Breast epithelium (tissue), 4 donors: Measurements from ENCODE around the gene AEN. TPM values are rescaled to one million over a fixed set of nuclear protein-coding genes. Genes with fewer than 3 reads are reported as not detected.

Source experiments
- DNase-seq, 2 donors: peaks; one replicate each; pipeline ENCODE4 v3.0.0-alpha.2; 2019; ENCODE audit warnings: low spot score in 2 of 2
- H3K27ac ChIP-seq, 2 donors: fragments of 200-600 bp; sonication (generic) in 1 of 2; one replicate each; pipeline ENCODE4 v1.5.1; 2016 to 2019; ENCODE audit warnings: mild to moderate bottlenecking in 1 of 2
- H3K27me3 ChIP-seq, 2 donors: fragments of 200-600 bp; sonication (generic) in 1 of 2; one replicate each; pipeline versions ENCODE4 v1.5.1 to v1.6.0; 2017 to 2019; ENCODE audit warnings: control low read depth in 1 of 2, mild to moderate bottlenecking in 1 of 2
- H3K36me3 ChIP-seq: fragments of 200-600 bp; one replicate; pipeline ENCODE4 v1.5.1; 2019
- H3K4me1 ChIP-seq, 2 donors: fragments of 200-600 bp; sonication (generic); one replicate each; pipeline ENCODE4 v1.5.1; 2016 to 2019; ENCODE audit warnings: control low read depth in 1 of 2
- H3K4me3 ChIP-seq, 3 donors: fragments of 200-600 bp; sonication (generic); 1 replicate in 2 of 3; 2 replicates in 1 of 3; pipeline ENCODE4 v1.5.1; 2016 to 2019; ENCODE audit warnings: mild to moderate bottlenecking in 3 of 3, moderate library complexity in 2 of 3
- H3K9me3 ChIP-seq, 2 donors: fragments of 200-600 bp; sonication (generic) in 1 of 2; one replicate each; pipeline ENCODE4 v1.5.1; 2016 to 2019; ENCODE audit warnings: control low read depth in 1 of 2
- POLR2A ChIP-seq: fragments of 450-650 bp; IDR thresholded peaks from one replicate; pipeline ENCODE4 v1.6.1; 2016; ENCODE audit warnings: antibody characterized with exemption, mild to moderate bottlenecking, moderate library complexity
- POLR2AphosphoS5 ChIP-seq, 3 donors: sonication (generic); formaldehyde crosslinking; IDR thresholded peaks; one replicate each; pipeline ENCODE4 v1.6.1; 2017; ENCODE audit warnings: antibody characterized with exemption in 3 of 3
- intact Hi-C: fragments of 100-400 bp; cut with DNase I; formaldehyde crosslinking; loops from one replicate; pipeline ENCODE4 v1.15.1; 2023; ENCODE audit warnings: low total_unique reads
- total RNA-seq, 3 donors: library from RNA; depleted of rRNA; stranded (reverse); fragments of >200 nt; gene quantifications; one replicate each; pipeline ENCODE4 v1.1.0, GENCODE V29; 2016
- TF ChIP-seq, protein P1 (sequence below), 3 donors: fragments of 450-650 bp; IDR thresholded peaks; one replicate each; pipeline ENCODE4 v1.5.1; 2016 to 2017; ENCODE audit warnings: antibody characterized with exemption in 3 of 3, mild to moderate bottlenecking in 3 of 3, moderate library complexity in 3 of 3

The AEN gene
- total RNA-seq, 3 donors from 2014 or later: 11.7 to 21.6 (median 18.1) TPM

DNA sequence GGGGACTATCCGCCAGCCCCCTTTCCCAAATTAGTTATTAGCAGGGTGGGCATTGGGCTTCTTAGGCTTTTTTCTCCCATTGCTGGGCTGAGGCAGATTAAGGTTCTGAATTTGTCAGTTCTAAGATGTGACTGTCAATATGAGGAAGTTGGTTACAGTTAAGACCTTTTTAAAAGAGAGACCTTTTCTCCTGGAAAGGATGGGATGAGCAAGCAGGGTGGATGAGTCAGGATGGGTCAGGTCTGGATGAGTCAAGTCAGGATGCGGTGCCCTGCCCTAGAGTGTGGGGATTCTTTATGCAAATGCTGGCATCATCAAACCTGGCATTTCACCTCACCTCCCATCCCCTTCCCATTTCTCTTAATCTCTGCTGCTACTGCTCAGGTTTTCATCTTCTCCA, 1.9 kb downstream of the AEN start:
- peak overlapping the region in 1 of 3 donors; percentile 93 for H3K4me3 ChIP-seq
- H3K27ac ChIP-seq: peak overlapping the region in 1 of 2 donors; percentile 85
- no peaks in the 10 kb centered on the region for H3K36me3 ChIP-seq
- intact Hi-C loops: no loop called here
- H3K4me1 ChIP-seq: peaks cover 4 to 10% of the 10 kb centered on the region in 2 donors
- no peaks in the 10 kb centered on the region for H3K9me3 ChIP-seq
- H3K27me3 ChIP-seq: no peaks in the 10 kb centered on the region
- no peak for DNase-seq
- TF ChIP-seq, protein P1, sequence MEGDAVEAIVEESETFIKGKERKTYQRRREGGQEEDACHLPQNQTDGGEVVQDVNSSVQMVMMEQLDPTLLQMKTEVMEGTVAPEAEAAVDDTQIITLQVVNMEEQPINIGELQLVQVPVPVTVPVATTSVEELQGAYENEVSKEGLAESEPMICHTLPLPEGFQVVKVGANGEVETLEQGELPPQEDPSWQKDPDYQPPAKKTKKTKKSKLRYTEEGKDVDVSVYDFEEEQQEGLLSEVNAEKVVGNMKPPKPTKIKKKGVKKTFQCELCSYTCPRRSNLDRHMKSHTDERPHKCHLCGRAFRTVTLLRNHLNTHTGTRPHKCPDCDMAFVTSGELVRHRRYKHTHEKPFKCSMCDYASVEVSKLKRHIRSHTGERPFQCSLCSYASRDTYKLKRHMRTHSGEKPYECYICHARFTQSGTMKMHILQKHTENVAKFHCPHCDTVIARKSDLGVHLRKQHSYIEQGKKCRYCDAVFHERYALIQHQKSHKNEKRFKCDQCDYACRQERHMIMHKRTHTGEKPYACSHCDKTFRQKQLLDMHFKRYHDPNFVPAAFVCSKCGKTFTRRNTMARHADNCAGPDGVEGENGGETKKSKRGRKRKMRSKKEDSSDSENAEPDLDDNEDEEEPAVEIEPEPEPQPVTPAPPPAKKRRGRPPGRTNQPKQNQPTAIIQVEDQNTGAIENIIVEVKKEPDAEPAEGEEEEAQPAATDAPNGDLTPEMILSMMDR (IDR thresholded peaks at IDR 0.05): no peak
- no peak for TF ChIP-seq POLR2A
- TF ChIP-seq POLR2AphosphoS5 (IDR thresholded peaks at IDR 0.05): no peak

DNA sequence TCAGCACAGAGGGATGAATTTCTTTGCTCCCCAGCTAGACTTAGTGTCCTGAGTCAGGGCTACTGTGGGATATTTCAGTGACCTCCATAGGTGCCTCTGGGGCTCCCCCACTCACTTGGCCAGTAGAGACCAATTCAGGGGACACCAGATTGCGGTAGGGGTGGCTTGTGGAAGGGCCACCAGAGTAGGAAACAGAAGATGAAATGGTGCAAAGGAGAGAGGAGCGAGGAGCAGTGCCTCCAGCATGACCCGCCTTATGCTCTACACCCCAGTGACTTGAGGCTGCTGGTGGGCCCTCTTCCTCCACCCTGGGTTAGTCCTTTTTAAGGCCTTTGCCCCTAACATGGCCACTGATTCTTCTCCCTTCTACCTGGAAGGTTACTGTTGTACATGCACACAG, 2.5 kb downstream of the AEN start:
- no peak overlapping the region for H3K4me3 ChIP-seq
- H3K27ac ChIP-seq: no peak overlapping the region
- no peak for DNase-seq
- no peak for TF ChIP-seq POLR2A
- TF ChIP-seq POLR2AphosphoS5 (IDR thresholded peaks at IDR 0.05): no peak
- TF ChIP-seq, protein P1 (IDR thresholded peaks at IDR 0.05): no peak
- peaks cover 4 to 10% of the 10 kb centered on the region in 2 donors for H3K4me1 ChIP-seq
- intact Hi-C loops: no loop called here
- H3K9me3 ChIP-seq: no peaks in the 10 kb centered on the region
- no peaks in the 10 kb centered on the region for H3K27me3 ChIP-seq
- no peaks in the 10 kb centered on the region for H3K36me3 ChIP-seq

DNA sequence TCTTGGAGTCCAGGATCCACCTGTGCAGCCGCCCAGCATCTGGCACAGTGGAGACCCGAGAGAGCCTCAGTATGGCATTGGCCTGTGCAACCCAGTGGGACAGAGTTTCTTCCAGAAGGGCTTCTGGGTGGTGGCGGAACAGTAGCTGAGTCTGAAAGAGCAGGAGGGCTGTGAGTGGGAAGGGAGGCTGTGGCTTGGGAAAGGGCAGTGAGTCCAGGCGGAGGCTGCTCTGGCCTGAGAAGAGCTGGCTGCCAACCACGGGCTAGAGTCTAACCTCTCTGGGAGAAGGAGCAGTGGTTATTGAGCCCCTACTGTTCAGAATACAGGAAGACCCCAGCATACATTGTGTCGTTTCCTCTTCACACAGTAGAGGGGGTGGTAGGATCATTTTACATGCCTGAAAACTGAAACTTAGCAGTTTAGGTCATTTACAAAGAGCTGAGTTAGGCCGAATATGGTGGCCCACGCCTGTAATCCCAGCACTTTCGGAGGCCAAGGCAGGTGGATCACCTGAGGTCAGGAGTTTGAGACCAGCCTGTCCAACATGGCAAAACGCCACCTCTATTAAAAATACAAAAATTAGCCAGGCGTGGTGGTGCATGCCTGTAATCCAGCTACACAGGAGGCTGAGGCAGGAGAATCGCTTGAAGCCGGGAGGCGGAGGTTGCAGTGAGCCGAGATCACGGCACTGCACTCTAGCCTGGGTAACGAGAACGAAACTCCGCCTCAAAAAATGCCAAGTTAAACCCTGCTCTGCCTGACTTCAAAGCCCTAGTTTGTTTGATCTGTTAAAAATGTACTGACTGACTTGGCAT, 3.2 kb downstream of the AEN start:
- no peaks in the 10 kb centered on the region for H3K27me3 ChIP-seq
- peak overlapping the region in 1 of 2 donors; percentile 0 for H3K27ac ChIP-seq
- peaks cover 4 to 10% of the 10 kb centered on the region in 2 donors for H3K4me1 ChIP-seq
- intact Hi-C loops: no loop called here
- no peak for DNase-seq
- no peaks in the 10 kb centered on the region for H3K36me3 ChIP-seq
- TF ChIP-seq POLR2AphosphoS5 (IDR thresholded peaks at IDR 0.05): no peak
- TF ChIP-seq, protein P1 (IDR thresholded peaks at IDR 0.05): peak in 2 of 3 donors; percentile 9 to 62
- no peaks in the 10 kb centered on the region for H3K9me3 ChIP-seq
- peak overlapping the region in 1 of 3 donors; percentile 36 for H3K4me3 ChIP-seq

DNA sequence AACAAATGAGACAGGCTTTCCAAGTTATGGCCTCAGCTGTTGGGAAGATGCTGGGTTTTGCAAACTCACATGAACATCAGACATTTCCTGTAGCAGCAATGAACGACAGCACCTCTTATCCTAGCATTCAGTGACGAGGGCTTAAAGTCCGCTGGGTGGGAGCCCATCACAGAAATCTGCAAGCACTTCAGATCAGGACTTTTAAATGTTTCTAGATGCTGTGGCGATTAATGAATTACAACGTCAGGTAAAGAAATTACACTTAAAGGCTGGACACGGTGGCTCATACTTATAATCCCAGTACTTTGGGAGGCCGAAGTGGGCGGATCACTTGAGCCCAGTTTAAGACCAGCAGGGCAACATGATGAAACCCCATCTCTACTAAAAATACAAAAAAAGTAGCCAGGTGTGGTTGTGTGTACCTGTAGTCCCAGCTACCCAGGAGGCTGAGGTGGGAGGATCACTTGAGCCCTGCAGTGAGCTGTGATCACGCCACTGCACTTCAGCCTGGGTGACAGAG, 3.9 kb downstream of the AEN start:
- Histone ChIP-seq H3K4me1 (peaks cover 4 to 10% of the 10 kb centered on the region in 2 donors), H3K9me3 (no peaks in the 10 kb centered on the region), H3K27ac (no peak overlapping the region), H3K36me3 (no peaks in the 10 kb centered on the region), H3K27me3 (no peaks in the 10 kb centered on the region), H3K4me3 (no peak overlapping the region)
- TF ChIP-seq POLR2AphosphoS5 (IDR thresholded peaks at IDR 0.05) (no peak), POLR2A (no peak)
- TF ChIP-seq, protein P1 (IDR thresholded peaks at IDR 0.05): no peak
- DNase-seq: no peak
- intact Hi-C loops: no loop called here
